NAMALWA (cell line): ENCODE results near the gene ANKRD7.

Experiments
- DNase-seq: peaks from one replicate; pipeline ENCODE4 v3.0.0-alpha.2; 2015; ENCODE audit warnings: low spot score

The ANKRD7 gene

DNA sequence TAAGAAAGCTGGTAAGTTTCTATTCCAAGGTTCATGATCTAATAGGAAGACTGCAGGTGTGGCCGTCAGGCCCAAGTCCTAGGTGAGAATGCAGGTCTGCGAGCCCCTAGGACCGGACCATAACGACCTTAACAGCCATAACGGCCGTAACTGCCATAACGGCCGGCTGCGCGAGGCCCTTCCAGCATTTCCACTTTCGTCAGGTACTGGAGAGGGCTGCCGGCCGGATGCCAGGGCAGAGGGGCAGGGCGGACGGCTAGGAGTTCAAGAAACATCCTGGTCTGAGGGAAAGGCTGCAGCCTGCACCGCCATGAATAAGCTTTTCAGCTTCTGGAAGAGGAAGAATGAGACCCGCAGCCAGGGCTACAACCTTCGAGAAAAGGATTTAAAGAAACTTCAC, at the start of gene ANKRD7:
ANKRD7 (plus strand) TSS at position 184 of the 400 bp plus-strand sequence; CDS start at position 311, 127 bp downstream.
- DNase-seq, result no peak

DNA sequence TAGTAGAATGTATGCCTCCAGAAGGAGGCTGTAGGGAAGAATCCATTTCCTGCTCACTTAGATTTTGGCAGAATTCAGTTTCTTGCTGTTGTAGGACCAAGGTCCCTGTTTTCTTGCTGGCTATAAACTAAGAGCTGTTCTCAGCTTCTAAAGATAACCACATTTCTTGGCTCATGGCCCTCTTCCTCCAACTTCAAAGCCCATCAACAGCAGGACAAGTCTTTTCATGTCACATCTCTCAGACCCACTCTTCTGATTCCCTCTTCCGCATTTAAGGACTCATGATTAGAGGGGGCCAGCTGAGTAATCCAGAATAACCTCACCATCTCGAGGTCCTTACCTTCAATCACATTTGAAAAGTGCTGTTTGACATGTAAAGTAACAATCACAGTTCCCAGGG, 48.8 kb upstream of the ANKRD7 start:
- no peak for DNase-seq

- peak; percentile 37 for DNase-seq
These were observed 45.3 kb upstream of the ANKRD7 start for GRCh38 chr7:118179191-118179590.

DNA sequence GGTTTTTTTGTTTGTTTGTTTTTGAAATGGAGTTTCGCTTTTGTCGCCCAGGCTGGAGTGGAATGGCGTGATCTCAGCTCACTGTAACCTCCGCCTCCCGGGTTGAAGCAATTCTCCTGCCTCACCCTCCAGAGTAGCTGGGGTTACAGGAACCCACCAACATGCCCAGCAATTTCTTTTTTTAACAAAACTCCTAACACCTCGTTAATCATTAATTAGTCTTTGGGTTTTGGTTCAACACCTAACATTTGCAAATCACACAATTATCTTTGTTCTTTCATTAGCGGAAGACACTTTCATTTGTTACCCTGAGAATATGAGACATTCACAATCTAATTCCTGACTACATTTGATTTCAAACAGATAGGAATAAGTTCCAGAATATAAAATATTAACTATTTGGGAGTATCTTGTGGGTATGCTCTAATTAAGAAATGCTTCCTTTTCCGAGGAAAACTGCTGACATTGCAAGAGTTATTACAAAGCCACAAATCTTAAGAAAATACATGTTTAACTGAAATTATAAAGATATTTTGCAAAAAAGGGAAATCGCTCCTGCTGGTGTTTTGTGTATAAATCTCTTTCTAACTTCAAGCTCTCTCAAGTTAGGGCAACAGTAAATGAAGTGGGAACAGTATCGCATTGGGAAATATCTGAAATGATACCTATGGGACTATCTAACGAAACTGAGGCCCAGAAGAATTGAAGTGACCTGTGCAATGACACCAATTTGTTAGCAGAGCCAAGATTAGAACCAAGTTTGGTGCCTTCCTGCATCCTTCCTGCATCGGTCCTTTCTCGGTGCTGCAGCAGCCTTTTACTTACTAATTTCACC, 41.7 kb upstream of the ANKRD7 start:
- no peak for DNase-seq

- DNase-seq, result no peak
These were observed 41.1 kb upstream of the ANKRD7 start for GRCh38 chr7:118183428-118183785.

GRCh38 chr7:118183786-118184564, 40.5 kb upstream of the ANKRD7 start, which contains the start of gene LSM8:
Gene LSM8 (plus strand): TSS chr7:118184164. CDS start chr7:118184224, 60 bp downstream.
- peak; percentile 100 for DNase-seq

DNA sequence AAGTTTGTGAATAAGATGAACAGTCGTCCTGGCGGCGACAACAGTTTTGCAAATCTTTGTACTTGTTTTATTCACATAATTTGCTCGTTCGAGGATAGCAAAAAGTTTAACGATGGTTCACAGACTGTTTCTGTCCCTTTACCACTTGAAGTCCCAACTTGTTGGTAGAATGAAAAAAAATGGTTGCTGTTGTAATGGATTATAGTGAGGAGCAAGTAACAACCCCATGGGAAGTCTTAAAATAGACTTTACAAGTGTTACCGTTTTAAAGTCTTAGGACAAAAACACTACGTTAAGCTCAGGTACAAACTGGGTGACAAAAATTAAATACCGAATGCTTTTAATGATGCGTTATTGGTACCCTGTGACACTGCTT, 40.0 kb upstream of the ANKRD7 start:
- peak; percentile 53 for DNase-seq

- DNase-seq, result peak; percentile 23
These were observed 39.2 kb upstream of the ANKRD7 start for GRCh38 chr7:118185163-118185860.

GRCh38 chr7:118186501-118186900, 38.0 kb upstream of the ANKRD7 start:
- DNase-seq, result no peak

DNA sequence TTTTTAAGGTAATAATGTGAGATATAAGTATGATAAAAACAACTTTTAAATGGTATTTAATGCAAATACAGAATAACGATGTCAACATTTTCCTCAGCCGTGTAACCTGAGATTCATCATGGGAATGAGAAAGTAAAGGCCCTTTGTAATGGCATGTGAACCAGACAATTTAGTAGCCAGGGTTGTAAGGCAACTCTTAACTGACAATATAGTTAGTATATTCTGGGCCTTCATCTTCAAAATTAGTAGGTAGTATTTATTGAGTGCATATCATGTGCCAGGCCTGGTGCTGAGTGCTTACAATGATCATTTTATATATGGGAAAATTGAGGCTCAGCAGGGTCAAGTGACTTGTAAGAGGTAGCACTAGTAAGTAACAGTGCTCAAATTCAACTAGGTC, 29.9 kb upstream of the ANKRD7 start:
- no peak for DNase-seq

DNA sequence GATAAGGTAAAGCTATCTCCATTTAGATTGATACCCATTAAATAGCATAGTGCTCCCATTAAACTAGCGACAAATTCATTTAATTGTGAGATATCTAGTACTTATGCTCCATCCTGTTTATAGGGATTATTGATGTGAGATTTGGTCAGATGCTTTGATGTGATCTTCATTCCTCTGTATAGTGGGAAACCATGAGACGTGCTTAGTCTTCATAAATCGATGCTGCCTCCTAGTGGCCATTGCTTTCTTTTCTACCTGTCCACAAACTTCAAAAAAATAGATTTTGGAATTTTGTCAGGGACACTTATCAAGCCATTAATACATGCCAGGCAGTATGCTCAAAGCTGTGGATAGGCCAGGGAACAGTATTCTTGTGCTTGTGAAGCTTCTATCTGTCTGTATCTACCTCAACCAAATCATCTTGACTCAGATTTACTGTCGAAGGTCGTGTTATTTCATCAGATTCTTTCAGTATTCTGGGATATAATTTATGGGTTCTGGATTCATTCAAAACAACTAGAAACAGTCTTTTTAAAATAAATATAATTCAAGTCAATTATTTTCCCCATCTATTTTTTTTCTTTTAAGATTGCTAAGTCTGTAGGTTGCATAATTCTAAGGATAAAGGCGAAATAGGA, 28.5 kb upstream of the ANKRD7 start:
- DNase-seq, result peak; percentile 80

- DNase-seq, result no peak
These were observed 22.4 kb upstream of the ANKRD7 start for GRCh38 chr7:118202061-118202460.

DNA sequence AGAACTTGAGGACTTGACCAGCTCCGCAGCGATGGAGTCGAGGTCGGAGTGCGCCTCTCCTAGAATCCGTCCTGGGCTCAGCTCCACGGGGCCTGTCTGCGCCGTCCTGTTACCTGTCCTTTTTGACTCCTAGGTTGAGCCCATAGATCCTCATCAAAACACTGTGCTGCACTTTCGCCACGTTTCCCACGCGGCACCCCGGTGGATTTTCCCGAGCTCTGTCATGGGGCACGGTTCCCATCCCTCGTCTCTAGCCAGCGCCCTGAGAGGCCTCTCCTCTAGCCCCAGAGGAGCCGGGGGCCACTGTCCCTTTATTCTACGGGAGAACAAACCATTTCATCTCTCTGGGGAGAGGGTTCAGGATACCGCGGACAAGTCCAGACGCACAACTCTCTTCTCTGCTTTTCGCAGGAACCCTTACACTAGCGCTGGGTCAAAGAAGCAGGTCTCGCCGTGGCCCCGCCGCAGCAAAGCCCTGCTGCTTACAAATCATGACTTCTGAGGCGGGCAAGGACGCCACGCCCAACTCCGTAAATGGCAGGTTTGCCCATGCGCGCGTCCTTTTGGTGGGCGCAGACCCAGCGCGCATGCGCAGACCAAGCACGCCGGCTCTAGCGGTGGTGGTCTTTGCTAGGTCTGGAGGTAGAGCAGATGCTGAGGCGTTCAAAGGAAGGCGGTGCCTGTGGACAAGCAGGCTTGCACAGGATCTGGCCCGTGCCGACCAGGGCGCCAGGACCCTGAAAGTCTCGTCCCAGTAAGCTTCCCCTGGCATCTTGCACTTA, 10.3 kb upstream of the ANKRD7 start:
- DNase-seq, result peak; percentile 83

- DNase-seq, result no peak
These were observed 9.7 kb upstream of the ANKRD7 start for GRCh38 chr7:118214833-118215182.

DNA sequence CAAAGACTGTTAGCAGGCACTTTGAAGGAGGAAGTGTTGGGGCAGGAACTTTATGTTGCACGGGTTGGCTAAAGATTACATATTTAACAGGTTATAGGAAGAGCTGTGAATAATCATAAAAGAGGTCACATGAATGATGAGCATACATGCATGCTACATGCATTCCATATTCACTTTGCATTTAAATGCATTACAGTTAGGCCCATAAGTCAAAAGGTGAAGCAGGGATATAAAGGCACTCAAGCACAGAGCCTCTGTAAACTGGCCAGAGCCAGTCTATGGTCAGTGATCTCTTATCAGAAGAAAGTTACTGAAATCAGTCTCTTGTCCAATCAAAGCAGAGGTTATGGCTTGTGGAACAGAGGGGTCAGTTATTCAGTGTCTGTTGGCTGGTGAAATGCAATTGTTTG, 7.3 kb upstream of the ANKRD7 start:
- DNase-seq, result no peak

- no peak for DNase-seq
These were observed 5.9 kb upstream of the ANKRD7 start for GRCh38 chr7:118218413-118219156.

DNA sequence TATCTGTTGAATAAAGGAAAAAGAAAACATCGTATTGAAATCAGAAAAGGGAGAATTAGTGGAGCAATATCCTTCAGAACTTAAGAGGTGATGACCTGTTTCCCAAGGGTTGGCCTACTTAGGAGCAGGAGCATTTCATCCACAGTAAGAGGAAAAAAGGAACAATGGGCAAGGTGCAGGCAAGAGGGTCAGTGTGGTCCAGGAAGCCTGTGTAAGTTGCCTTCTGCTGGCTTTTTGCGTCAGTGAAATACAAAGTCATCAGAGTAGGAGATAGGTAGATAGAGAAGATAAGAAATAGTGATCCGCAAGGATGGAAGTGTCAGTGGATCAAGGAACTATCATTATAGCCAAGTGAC, 5.4 kb upstream of the ANKRD7 start:
- DNase-seq, result no peak

- DNase-seq, result no peak
These were observed 3.9 kb upstream of the ANKRD7 start for GRCh38 chr7:118220583-118220982.

GRCh38 chr7:118222591-118222990, 1.9 kb upstream of the ANKRD7 start:
- no peak for DNase-seq

DNA sequence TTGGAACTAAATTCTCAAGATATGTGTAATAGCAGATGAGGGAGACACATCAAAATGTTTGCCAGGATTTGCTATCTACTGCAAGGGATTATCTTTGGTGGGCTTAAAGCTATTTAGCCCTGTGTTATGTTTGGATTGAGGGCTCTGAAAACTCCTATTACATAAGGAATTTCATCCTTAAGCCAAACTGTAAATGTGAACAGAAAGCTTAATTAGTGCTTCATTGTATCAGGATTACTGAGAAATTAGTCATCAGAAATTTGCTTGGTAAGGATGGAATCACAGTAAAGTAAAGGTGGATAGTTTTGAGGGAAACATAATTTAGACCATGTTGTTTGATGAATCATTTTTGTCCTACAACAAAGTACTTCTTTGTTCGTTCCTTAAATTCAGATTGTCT, 8.3 kb downstream of the ANKRD7 start:
- DNase-seq, result no peak

GRCh38 chr7:118233799-118234198, 9.3 kb downstream of the ANKRD7 start:
- no peak for DNase-seq
